ENCODE results near the gene EVA1A. TPM values are rescaled to one million over a fixed set of nuclear protein-coding genes. Genes with fewer than 3 reads are reported as not detected.

EVA1A gene
- total and polyA plus RNA-seq, 8 donors = 1.3 to 4.7 (median 2.4) TPM; not detected in 3

DNA sequence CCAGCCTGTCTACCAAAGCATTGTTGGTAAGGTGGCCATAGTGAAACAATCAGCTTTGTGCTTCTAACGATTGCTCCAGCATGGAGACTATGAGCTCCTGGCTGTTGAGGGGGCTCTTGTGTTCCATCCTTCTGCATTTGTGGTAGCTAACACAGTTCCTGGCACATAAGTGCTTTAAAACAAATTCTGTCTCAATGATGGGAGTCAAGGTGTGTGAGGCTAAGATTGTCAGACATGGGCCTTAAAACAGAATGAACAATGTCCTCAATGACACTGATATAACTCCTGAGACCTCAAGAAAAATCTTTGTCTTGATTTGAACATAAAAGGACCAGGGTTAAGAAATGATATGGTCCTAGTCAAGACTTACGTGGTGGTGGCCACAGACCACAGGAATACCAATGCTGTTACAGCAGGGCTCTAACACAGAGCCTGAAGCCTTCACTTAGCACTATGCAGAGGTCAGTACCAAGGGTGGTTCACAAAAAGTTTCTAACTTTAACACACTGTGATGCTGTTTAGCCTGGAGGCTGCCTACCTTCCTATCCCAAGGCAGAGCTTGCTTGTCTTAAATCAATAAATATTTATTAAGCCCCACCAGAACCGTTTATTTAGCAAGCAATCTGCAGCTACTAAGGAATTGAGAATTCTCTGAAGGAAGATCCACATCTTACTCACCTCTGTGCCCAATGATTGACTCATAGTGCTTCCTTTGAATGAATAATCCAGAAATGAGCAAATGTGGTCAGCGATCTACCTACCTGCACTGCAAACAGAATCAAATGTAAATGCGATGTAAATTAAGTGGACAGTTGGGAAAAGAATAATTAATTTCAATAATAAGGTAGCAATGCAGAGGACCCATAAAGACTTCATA, 35.1 kb downstream of the EVA1A start:
- no peak for DNase-seq
- Histone ChIP-seq H3K27me3 (no peaks in the 10 kb centered on the region), H3K27ac (no peak overlapping the region), H3K9me3 (no peaks in the 10 kb centered on the region), H3K4me1 (no peaks in the 10 kb centered on the region), H3K36me3 (no peaks in the 10 kb centered on the region), H3K4me3 (no peak overlapping the region)
- intact Hi-C loops (cut with DNase I; ENCODE audit: low total_unique reads) = no loop called here
- TF ChIP-seq POLR2AphosphoS5 (IDR thresholded peaks at IDR 0.05) (no peak), EP300 (IDR thresholded peaks at IDR 0.05) (no peak), POLR2A (IDR thresholded peaks at IDR 0.05) (no peak)
- TF ChIP-seq, protein P1, sequence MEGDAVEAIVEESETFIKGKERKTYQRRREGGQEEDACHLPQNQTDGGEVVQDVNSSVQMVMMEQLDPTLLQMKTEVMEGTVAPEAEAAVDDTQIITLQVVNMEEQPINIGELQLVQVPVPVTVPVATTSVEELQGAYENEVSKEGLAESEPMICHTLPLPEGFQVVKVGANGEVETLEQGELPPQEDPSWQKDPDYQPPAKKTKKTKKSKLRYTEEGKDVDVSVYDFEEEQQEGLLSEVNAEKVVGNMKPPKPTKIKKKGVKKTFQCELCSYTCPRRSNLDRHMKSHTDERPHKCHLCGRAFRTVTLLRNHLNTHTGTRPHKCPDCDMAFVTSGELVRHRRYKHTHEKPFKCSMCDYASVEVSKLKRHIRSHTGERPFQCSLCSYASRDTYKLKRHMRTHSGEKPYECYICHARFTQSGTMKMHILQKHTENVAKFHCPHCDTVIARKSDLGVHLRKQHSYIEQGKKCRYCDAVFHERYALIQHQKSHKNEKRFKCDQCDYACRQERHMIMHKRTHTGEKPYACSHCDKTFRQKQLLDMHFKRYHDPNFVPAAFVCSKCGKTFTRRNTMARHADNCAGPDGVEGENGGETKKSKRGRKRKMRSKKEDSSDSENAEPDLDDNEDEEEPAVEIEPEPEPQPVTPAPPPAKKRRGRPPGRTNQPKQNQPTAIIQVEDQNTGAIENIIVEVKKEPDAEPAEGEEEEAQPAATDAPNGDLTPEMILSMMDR (IDR thresholded peaks at IDR 0.05) = no peak
- WGBS, 5 donors = 81 to 90% (median 85%) methylated on average over 5 of the region's 5 CpGs

DNA sequence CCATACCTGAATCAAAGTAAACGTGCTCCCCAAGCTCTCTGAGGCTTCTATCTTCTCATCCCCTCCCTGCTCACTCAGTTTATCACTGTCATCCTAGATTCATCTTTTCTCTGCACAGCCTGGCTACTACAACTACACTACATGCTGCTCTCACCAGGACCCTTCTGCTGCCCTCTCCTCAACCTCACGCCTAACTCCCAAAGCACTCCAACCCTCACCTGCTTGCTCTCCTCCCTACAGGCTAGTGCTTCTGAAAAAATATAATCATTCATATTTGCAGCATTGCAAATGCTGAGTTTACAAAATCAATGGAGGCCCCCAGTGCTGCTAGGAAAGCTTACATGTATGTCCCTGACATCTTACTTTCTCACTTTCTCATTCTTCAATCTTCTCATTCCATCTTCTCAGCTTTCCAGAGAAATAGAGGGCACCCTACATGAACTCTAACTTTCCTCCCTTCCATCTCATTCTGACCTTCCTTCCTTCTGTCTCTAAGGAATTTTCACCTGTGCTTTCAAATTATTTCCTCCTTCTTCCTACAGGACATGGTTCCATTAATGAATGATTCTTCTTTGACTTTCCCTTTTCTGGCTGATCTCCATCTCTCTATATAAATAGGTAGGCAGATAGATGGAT, 36.3 kb downstream of the EVA1A start:
- no peak overlapping the region for H3K4me3 ChIP-seq
- no peaks in the 10 kb centered on the region for H3K36me3 ChIP-seq
- H3K9me3 ChIP-seq = no peaks in the 10 kb centered on the region
- 73 to 83% (median 74%) methylated on average over 2 of the region's 2 CpGs for WGBS, 5 donors
- no peaks in the 10 kb centered on the region for H3K27me3 ChIP-seq
- TF ChIP-seq POLR2AphosphoS5 (IDR thresholded peaks at IDR 0.05) = no peak
- TF ChIP-seq EP300 (IDR thresholded peaks at IDR 0.05) = no peak
- no peak for TF ChIP-seq POLR2A (IDR thresholded peaks at IDR 0.05)
- TF ChIP-seq, protein P1 (IDR thresholded peaks at IDR 0.05) = no peak
- intact Hi-C loops (cut with DNase I; ENCODE audit: low total_unique reads) = no loop called here
- H3K27ac ChIP-seq = no peak overlapping the region
- H3K4me1 ChIP-seq = no peaks in the 10 kb centered on the region
- DNase-seq = no peak

DNA sequence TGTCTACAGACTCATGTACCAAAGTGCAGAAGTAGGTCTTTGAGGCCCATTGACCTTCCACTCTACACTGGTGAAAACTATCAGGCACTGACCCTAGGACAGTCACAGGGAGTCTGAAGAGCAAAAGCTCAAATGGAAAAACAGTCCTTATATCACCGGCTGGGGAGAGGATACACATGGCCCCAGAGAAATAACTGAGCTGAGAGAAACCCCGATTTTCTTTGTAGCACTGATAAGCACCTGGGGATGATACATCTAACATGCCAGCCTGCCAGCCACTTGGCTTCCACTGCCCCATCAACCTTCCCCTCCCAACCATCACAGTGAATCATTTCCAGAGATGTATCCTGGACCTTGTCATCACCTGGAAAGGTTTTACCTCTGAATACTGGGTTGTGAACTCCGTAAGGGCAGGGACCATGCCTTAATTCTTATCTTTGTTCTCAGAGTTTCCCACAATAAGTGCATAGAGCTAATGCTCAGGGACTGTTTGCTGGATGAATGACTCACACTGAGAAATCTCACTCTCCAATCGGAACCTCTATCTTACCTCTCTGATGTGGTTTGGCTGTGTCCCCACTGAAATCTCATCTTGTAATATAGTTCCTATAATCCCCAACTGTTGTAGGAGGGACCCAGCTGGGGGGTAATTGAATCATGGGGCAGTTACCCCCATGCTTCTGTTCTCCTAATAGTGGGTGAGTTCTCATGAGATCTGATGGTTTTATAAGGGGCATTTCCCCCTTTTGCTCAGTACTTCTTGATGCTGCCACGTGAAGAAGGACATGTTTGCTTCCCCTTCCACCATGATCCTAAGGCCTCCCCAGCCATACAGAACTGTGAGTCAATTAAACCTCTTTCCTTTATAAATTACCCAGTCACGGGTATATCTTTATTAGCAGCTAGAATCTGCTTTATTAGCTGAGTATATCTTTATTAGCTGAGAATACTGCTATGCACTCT, 37.1 kb downstream of the EVA1A start:
- intact Hi-C loops (cut with DNase I; ENCODE audit: low total_unique reads) = no loop called here
- Histone ChIP-seq H3K27ac (no peak overlapping the region), H3K4me3 (no peak overlapping the region), H3K4me1 (no peaks in the 10 kb centered on the region), H3K36me3 (no peaks in the 10 kb centered on the region), H3K9me3 (no peaks in the 10 kb centered on the region), H3K27me3 (no peaks in the 10 kb centered on the region)
- 28 to 51% (median 50%) methylated on average over 6 of the region's 6 CpGs for WGBS, 5 donors
- peak in 1 of 3 donors; percentile 5 for TF ChIP-seq POLR2AphosphoS5 (IDR thresholded peaks at IDR 0.05)
- TF ChIP-seq POLR2A (IDR thresholded peaks at IDR 0.05) = no peak
- peak in 1 of 2 donors; percentile 46 for DNase-seq

DNA sequence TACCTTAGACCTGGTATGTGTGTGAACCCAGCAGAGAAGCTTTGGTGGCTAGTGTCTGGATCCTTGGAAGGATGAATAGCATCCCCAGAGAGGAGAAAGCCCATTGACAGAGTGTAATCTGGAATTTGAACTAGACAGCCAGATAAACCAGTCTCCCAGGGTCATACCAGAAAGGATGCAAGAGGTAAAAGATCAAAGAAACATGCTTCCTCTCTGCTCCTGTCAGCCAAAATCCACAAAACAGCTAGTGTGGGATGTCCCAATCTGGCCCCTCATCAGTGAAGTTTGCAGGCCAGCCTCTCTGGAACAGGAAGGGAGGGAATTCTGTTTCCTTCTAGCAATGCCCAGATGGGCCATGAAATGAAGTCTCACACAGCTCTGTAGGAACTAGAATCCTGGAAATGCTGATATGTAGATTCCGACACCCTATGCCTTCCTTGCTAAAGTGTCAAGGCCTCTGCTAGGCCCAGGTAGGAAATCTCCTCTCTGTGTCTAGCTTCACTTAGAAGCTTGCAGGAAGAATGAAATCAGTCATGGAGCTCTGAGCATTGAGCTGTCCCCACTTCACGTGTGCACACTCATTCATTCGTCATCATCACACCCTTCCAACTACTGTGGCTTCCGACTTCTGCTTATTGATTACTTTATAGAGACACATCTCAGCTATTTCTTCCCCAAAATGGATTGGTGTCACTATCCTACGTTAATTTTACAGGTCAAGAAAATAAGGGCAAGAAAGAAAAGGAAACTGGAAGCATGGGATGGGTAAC, 38.0 kb downstream of the EVA1A start:
- no peak overlapping the region for H3K4me3 ChIP-seq
- 82 to 91% (median 90%) methylated on average over 5 of the region's 5 CpGs for WGBS, 5 donors
- peak in 1 of 2 donors; percentile 38 for DNase-seq
- H3K27ac ChIP-seq = no peak overlapping the region
- H3K27me3 ChIP-seq = peaks cover 0 to 5% (median 0%) of the 10 kb centered on the region in 3 donors
- H3K36me3 ChIP-seq = no peaks in the 10 kb centered on the region
- H3K9me3 ChIP-seq = no peaks in the 10 kb centered on the region
- TF ChIP-seq POLR2A (IDR thresholded peaks at IDR 0.05) (no peak), EP300 (IDR thresholded peaks at IDR 0.05) (no peak), POLR2AphosphoS5 (IDR thresholded peaks at IDR 0.05) (no peak)
- TF ChIP-seq, protein P1 (IDR thresholded peaks at IDR 0.05) = no peak
- H3K4me1 ChIP-seq = no peaks in the 10 kb centered on the region
- intact Hi-C loops (cut with DNase I; ENCODE audit: low total_unique reads) = no loop called here

Data from stomach (tissue), 9 donors.